Measurements from ENCODE around the gene HCAR2. TPM values are rescaled to one million over a fixed set of nuclear protein-coding genes. Genes with fewer than 3 reads are reported as not detected.
"Not testable (repeated sequence)": the region's sequence is repeated elsewhere in the genome, so short reads cannot be mapped to it uniquely, and the experiment has no call there.

The HCAR2 gene
- total RNA-seq, 4 donors from 2014 or later, result not detected

DNA sequence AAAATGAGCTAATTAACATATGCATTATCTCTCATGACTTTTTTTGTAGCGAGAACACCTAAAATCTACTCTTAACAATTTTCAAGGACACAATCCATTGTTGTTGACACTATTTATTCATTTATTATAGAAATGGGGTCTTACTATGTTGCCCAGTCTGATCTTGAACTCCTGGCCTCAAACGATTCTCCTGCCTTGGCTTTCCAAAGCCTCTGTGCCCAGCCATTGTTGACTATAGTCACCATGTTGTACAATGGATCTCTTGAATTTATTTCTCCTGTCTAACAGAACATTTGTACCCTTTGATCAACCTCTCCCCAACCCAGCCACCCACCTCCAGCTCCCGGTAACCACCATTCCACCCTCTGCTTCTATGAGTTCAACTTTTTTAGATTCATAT, 41.2 kb downstream of the HCAR2 start:
- intact Hi-C loops (cut with DNase I), result no loop called here
- H3K27me3 ChIP-seq, result no peaks in the 10 kb centered on the region
- 96 to 97% methylated on average over 3 of the region's 3 CpGs for WGBS, 2 donors
- H3K36me3 ChIP-seq, result no peaks in the 10 kb centered on the region
- DNase-seq, result no peak
- no peak overlapping the region for H3K4me3 ChIP-seq (replicated peaks in 1 of 3)
- H3K4me1 ChIP-seq, result no peaks in the 10 kb centered on the region
- H3K27ac ChIP-seq, result no peak overlapping the region
- no peaks in the 10 kb centered on the region for H3K9me3 ChIP-seq
- TF ChIP-seq, protein P1, sequence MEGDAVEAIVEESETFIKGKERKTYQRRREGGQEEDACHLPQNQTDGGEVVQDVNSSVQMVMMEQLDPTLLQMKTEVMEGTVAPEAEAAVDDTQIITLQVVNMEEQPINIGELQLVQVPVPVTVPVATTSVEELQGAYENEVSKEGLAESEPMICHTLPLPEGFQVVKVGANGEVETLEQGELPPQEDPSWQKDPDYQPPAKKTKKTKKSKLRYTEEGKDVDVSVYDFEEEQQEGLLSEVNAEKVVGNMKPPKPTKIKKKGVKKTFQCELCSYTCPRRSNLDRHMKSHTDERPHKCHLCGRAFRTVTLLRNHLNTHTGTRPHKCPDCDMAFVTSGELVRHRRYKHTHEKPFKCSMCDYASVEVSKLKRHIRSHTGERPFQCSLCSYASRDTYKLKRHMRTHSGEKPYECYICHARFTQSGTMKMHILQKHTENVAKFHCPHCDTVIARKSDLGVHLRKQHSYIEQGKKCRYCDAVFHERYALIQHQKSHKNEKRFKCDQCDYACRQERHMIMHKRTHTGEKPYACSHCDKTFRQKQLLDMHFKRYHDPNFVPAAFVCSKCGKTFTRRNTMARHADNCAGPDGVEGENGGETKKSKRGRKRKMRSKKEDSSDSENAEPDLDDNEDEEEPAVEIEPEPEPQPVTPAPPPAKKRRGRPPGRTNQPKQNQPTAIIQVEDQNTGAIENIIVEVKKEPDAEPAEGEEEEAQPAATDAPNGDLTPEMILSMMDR (IDR thresholded peaks at IDR 0.05), result no peak
- TF ChIP-seq POLR2A (IDR thresholded peaks at IDR 0.05), result no peak

DNA sequence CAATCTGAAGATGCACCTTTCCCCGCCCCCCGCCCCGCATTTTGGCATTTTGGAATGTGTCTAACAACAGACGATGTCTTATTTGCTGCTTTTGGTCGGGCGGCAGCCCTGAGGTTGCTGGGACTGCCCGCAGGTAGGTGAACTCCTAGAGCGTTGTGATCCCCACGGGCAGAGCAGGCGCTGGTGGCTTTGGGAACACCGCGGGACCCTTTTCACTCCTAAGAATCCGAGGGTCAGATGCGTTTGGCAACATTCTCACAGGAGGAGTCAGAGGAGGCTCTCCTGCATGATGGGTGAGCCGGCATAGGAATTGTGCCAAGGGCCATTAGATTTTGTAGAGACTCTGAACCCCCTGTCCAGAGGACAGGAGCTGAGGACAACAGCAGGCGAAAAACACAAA, 41.9 kb downstream of the HCAR2 start:
- Histone ChIP-seq H3K27me3 (no peaks in the 10 kb centered on the region), H3K9me3 (no peaks in the 10 kb centered on the region), H3K27ac (no peak overlapping the region), H3K4me3 (replicated peaks in 1 of 3) (no peak overlapping the region), H3K4me1 (no peaks in the 10 kb centered on the region), H3K36me3 (no peaks in the 10 kb centered on the region)
- 74 to 76% methylated on average over 12 to 15 of the region's 16 CpGs for WGBS, 2 donors
- DNase-seq, result no peak
- intact Hi-C loops (cut with DNase I), result no loop called here
- TF ChIP-seq, protein P1 (IDR thresholded peaks at IDR 0.05), result no peak
- TF ChIP-seq POLR2A (IDR thresholded peaks at IDR 0.05), result no peak

DNA sequence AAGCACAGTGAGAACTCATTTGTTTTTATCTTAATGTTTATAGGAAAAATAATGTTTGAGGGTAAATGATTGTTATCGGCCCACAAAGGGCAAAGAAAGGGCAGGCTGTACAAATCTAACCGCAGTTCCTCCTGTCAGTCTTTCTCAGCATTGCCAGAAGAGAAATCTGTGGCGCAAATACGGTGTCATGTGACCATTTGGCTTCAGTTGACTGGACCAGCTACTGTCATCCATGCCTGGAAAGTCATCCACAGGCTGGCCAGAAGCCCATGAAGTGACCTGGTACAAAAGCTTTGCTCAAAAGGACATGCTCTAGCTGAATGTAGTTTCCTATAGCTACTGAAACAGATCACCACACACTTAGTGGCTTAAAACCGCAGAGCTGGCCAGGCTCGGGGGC, 43.6 kb downstream of the HCAR2 start:
- TF ChIP-seq, protein P1 (IDR thresholded peaks at IDR 0.05), result no peak
- no peak for TF ChIP-seq POLR2A (IDR thresholded peaks at IDR 0.05)
- 89 to 94% methylated on average over 6 of the region's 6 CpGs for WGBS, 2 donors
- Histone ChIP-seq H3K27me3 (no peaks in the 10 kb centered on the region), H3K27ac (no peak overlapping the region), H3K9me3 (no peaks in the 10 kb centered on the region), H3K4me1 (no peaks in the 10 kb centered on the region), H3K4me3 (replicated peaks in 1 of 3) (no peak overlapping the region), H3K36me3 (no peaks in the 10 kb centered on the region)
- DNase-seq, result peak in 1 of 2 donors; percentile 10
- intact Hi-C loops (cut with DNase I), result no loop called here

DNA sequence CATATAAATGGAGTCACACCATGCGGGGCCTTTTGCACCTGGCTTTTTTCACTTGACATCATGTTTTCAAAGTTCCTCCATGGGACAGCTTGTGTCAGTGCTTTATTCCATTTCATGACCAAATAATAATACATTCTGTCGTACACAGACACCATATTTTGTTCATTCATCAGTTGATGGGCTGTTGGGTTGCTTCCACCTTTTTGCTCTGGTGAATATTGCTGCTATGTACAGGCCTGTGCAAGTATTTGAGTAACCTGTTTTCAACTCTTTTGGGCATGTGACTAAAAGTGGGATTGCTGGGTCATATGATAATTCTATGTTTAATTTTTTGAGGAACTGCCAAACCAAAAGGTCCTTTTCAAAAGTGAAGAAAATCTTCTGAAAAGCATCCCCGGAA, 46.9 kb downstream of the HCAR2 start:
- H3K27me3 ChIP-seq, result no peaks in the 10 kb centered on the region
- H3K9me3 ChIP-seq, result no peaks in the 10 kb centered on the region
- H3K27ac ChIP-seq, result no peak overlapping the region
- intact Hi-C loops (cut with DNase I), result no loop called here
- peaks cover 2 to 3% of the 10 kb centered on the region in 2 donors for H3K4me1 ChIP-seq
- DNase-seq, result no peak
- no peak for TF ChIP-seq POLR2A (IDR thresholded peaks at IDR 0.05)
- TF ChIP-seq, protein P1 (IDR thresholded peaks at IDR 0.05), result no peak
- H3K4me3 ChIP-seq (replicated peaks in 1 of 3), result no peak overlapping the region
- no peaks in the 10 kb centered on the region for H3K36me3 ChIP-seq
- WGBS, 2 donors, result 97% methylated on average over 3 of the region's 3 CpGs

DNA sequence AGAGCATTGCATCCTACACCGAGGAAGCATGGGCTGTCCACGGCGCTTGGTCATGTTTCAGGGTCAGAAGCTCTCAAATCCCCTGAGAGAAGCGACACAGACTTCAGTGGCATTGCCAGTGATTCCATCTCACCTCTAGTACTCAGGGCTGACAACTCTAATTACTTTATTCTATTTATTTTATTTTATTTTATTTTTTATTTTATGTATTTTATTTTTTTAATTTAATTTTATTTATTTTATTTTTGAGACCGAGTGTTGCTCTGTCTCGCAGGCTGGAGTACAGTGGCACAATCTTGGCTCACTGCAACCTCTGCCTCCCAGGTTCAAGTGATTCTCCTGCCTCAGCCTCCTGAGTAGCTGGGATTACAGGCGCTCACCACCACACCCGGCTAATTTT, 49.9 kb downstream of the HCAR2 start:
- H3K36me3 ChIP-seq; DNase-seq; H3K4me3 ChIP-seq (replicated peaks in 1 of 3); H3K27me3 ChIP-seq; H3K27ac ChIP-seq; H3K4me1 ChIP-seq; H3K9me3 ChIP-seq; intact Hi-C loops (cut with DNase I): not testable (repeated sequence)
- 93 to 94% methylated on average over 8 of the region's 8 CpGs for WGBS, 2 donors
